IMR-90 (cell line): ENCODE measurements around the gene MAEA. TPM values are rescaled to one million over a fixed set of nuclear protein-coding genes. Genes with fewer than 3 reads are reported as not detected.

ENCODE experiments used
- ATAC-seq: fragments of 200-7000 bp; cut with Tn5 transposase; 2 replicates; pipeline ENCODE4 v1.9.1; 2020; ENCODE audit warnings: low read depth, mild to moderate bottlenecking, moderate library complexity
- BruUV-seq: library from RNA; stranded (reverse); fragments of 400-500 nt; replicated peaks from 2 replicates; lab custom pipeline; 2021; lab: Mats Ljungman, UMichigan
- CTCF ChIA-PET: fragments of 300-600 bp; formaldehyde crosslinking; extraction: SDS; loops from one replicate; lab custom pipeline; 2021; ENCODE audit warnings: antibody characterized with exemption; lab: Yijun Ruan, JAX
- POLR2A ChIA-PET: fragments of 300-600 bp; sonication (Branson Sonifier 250); formaldehyde crosslinking; loops from one replicate; lab custom pipeline; 2022; ENCODE audit warnings: antibody characterized with exemption; ENCODE audit not compliant: unreplicated experiment; lab: Charles Lee
- DNase-seq: peaks from one replicate; pipeline ENCODE4 v3.0.0; 2013
- H2AFZ ChIP-seq: replicated peaks from 2 replicates; pipeline ENCODE3; 2013; ENCODE audit warnings: low read length, mild to moderate bottlenecking; ENCODE audit not compliant: poor library complexity
- H2AK5ac ChIP-seq: 2 replicates; pipeline ENCODE4 v1.6.1; 2013; ENCODE audit warnings: low read depth, low read length, inconsistent platforms
- H2AK9ac ChIP-seq: replicated peaks from 2 replicates; pipeline ENCODE3; 2013; ENCODE audit warnings: mild to moderate bottlenecking, low read depth, low read length, moderate library complexity; ENCODE audit not compliant: poor library complexity
- H2BK120ac ChIP-seq: 2 replicates; pipeline ENCODE4 v1.6.1; 2013; ENCODE audit warnings: low read depth, low read length, inconsistent platforms
- H2BK15ac ChIP-seq: 3 replicates; pipeline ENCODE4 v1.6.1; 2013; ENCODE audit warnings: low read depth, low read length, inconsistent platforms
- H2BK20ac ChIP-seq: 2 replicates; pipeline ENCODE4 v1.6.1; 2013; ENCODE audit warnings: low read depth, mild to moderate bottlenecking, inconsistent platforms, low read length, moderate library complexity
- H2BK5ac ChIP-seq: 2 replicates; pipeline ENCODE4 v1.6.1; 2013; ENCODE audit warnings: mild to moderate bottlenecking, low read depth, low read length, inconsistent platforms; ENCODE audit not compliant: poor library complexity, severe bottlenecking
- H3K14ac ChIP-seq: replicated peaks from 2 replicates; pipeline ENCODE4 v1.6.1; 2013; ENCODE audit warnings: low read depth, low read length, inconsistent platforms
- H3K18ac ChIP-seq: 2 replicates; pipeline ENCODE4 v1.6.1; 2013; ENCODE audit warnings: low read depth, low read length, control low read depth
- H3K23ac ChIP-seq: 2 replicates; pipeline ENCODE4 v1.6.1; 2013; ENCODE audit warnings: low read depth, low read length, inconsistent platforms
- H3K27ac ChIP-seq: 2 replicates; pipeline ENCODE4 v1.5.1; 2013; ENCODE audit warnings: mild to moderate bottlenecking, control low read depth, low read length; ENCODE audit not compliant: insufficient read depth
- H3K27me3 ChIP-seq: 2 replicates; pipeline ENCODE4 v1.6.1; 2013; ENCODE audit warnings: low read length; ENCODE audit not compliant: control insufficient read depth, insufficient read depth
- H3K36me3 ChIP-seq: 2 replicates; pipeline ENCODE4 v1.6.1; 2013; ENCODE audit warnings: low read length, mixed read lengths; ENCODE audit not compliant: control insufficient read depth, insufficient read depth
- H3K4ac ChIP-seq: 2 replicates; pipeline ENCODE4 v1.6.1; 2013; ENCODE audit warnings: low read depth, low read length, inconsistent platforms
- H3K4me1 ChIP-seq: 2 replicates; pipeline ENCODE4 v1.6.1; 2013; ENCODE audit warnings: low read length, mixed read lengths; ENCODE audit not compliant: control insufficient read depth, insufficient read depth
- H3K4me2 ChIP-seq: 2 replicates; pipeline ENCODE4 v1.6.1; 2013; ENCODE audit warnings: low read depth, mild to moderate bottlenecking, control low read depth, low read length, moderate library complexity
- H3K4me3 ChIP-seq: 2 replicates; pipeline ENCODE4 v1.5.1; 2013; ENCODE audit warnings: low read depth, mild to moderate bottlenecking, control low read depth, low read length, moderate library complexity; ENCODE audit not compliant: insufficient read depth
- H3K56ac ChIP-seq: 2 replicates; pipeline ENCODE4 v1.6.1; 2013; ENCODE audit warnings: low read length, inconsistent platforms; ENCODE audit not compliant: insufficient read depth; ENCODE audit errors: extremely low read depth
- H3K79me1 ChIP-seq, 2 experiments: 2 replicates each; pipeline ENCODE4 v1.6.1; 2013; ENCODE audit warnings: low read length in 2 of 2, inconsistent platforms in 1 of 2, low read depth in 1 of 2
- H3K9ac ChIP-seq: 2 replicates; pipeline ENCODE4 v1.6.1; 2013; ENCODE audit warnings: low read depth, low read length, control low read depth
- H3K9me1 ChIP-seq: 2 replicates; pipeline ENCODE4 v1.6.1; 2013; ENCODE audit warnings: low read length, inconsistent platforms; ENCODE audit not compliant: insufficient read depth
- H3K9me3 ChIP-seq: 2 replicates; pipeline ENCODE4 v1.6.1; 2013; ENCODE audit warnings: low read length; ENCODE audit not compliant: control insufficient read depth, insufficient read depth
- H4K20me1 ChIP-seq: 2 replicates; pipeline ENCODE4 v1.6.1; 2013; ENCODE audit warnings: low read length, inconsistent platforms; ENCODE audit not compliant: insufficient read depth
- H4K5ac ChIP-seq: 2 replicates; pipeline ENCODE4 v1.6.1; 2013; ENCODE audit warnings: mild to moderate bottlenecking, low read depth, low read length, control low read depth
- H4K8ac ChIP-seq, 2 experiments: 2 replicates each; pipeline ENCODE4 v1.6.1; 2013; ENCODE audit warnings: low read depth in 2 of 2, low read length in 2 of 2, control low read depth in 1 of 2, inconsistent platforms in 1 of 2
- H4K91ac ChIP-seq: 2 replicates; pipeline ENCODE4 v1.6.1; 2013; ENCODE audit warnings: low read depth, low read length, inconsistent platforms; ENCODE audit not compliant: insufficient read depth
- BHLHE40 ChIP-seq: fragments of 150-350 bp; IDR thresholded peaks from 2 replicates; pipeline ENCODE4 v1.6.1; 2016; ENCODE audit warnings: mild to moderate bottlenecking, low read depth, low read length
- CEBPB ChIP-seq: IDR thresholded peaks from 2 replicates; pipeline ENCODE4 v1.6.1; 2012; ENCODE audit warnings: low read depth, low read length, improper control_type of control experiment
- CHD1 ChIP-seq: IDR thresholded peaks from 2 replicates; pipeline ENCODE4 v1.6.1; 2012; ENCODE audit warnings: low read depth, low read length, improper control_type of control experiment
- CTCF ChIP-seq: conservative IDR thresholded peaks from 2 replicates; pipeline ENCODE4 v1.5.1; 2012; ENCODE audit warnings: mild to moderate bottlenecking, low read depth, low read length, improper control_type of control experiment
- ELK1 ChIP-seq: fragments of 150-350 bp; IDR thresholded peaks from 2 replicates; pipeline ENCODE4 v1.6.1; 2016; ENCODE audit warnings: low read depth, mild to moderate bottlenecking, low read length, moderate library complexity, borderline replicate concordance
- FOS ChIP-seq: fragments of 150-350 bp; IDR thresholded peaks from 2 replicates; pipeline ENCODE4 v1.6.1; 2016; ENCODE audit warnings: low read depth, low read length
- MAFK ChIP-seq: IDR thresholded peaks from 2 replicates; pipeline ENCODE4 v1.6.1; 2012; ENCODE audit warnings: low read depth, low read length, improper control_type of control experiment
- MAZ ChIP-seq: IDR thresholded peaks from 2 replicates; pipeline ENCODE4 v1.6.1; 2012; ENCODE audit warnings: low read depth, mild to moderate bottlenecking, low read length, improper control_type of control experiment, moderate library complexity, borderline replicate concordance
- MXI1 ChIP-seq: IDR thresholded peaks from 2 replicates; pipeline ENCODE4 v1.6.1; 2012; ENCODE audit warnings: low read depth, mild to moderate bottlenecking, low read length, moderate library complexity, borderline replicate concordance
- NFE2L2 ChIP-seq: fragments of 150-350 bp; IDR thresholded peaks from 2 replicates; pipeline ENCODE4 v1.6.1; 2016; ENCODE audit warnings: low read depth, mild to moderate bottlenecking, low read length
- POLR2A ChIP-seq: IDR thresholded peaks from 2 replicates; pipeline ENCODE4 v1.6.1; 2012; ENCODE audit warnings: mild to moderate bottlenecking, low read depth, low read length
- RAD21 ChIP-seq: IDR thresholded peaks from 2 replicates; pipeline ENCODE4 v1.6.1; 2012; ENCODE audit warnings: low read length, improper control_type of control experiment
- RCOR1 ChIP-seq: IDR thresholded peaks from 2 replicates; pipeline ENCODE4 v1.6.1; 2012; ENCODE audit warnings: mild to moderate bottlenecking, low read length, improper control_type of control experiment; ENCODE audit not compliant: insufficient replicate concordance
- RFX5 ChIP-seq: IDR thresholded peaks from 2 replicates; pipeline ENCODE4 v1.8.0; 2012; ENCODE audit warnings: low read depth, mild to moderate bottlenecking, low read length, moderate library complexity
- SMC3 ChIP-seq: fragments of 150-350 bp; IDR thresholded peaks from 2 replicates; pipeline ENCODE4 v1.6.1; 2016; ENCODE audit warnings: low read depth, mild to moderate bottlenecking, antibody characterized with exemption, low read length, moderate library complexity
- USF2 ChIP-seq: fragments of 150-350 bp; IDR thresholded peaks from 2 replicates; pipeline ENCODE4 v1.6.1; 2017; ENCODE audit warnings: mild to moderate bottlenecking, antibody characterized with exemption, low read length, low read depth
- WGBS, 2 experiments: methylation state at CpG; one replicate each; pipeline versions ENCODE4 v1.1.5 to v1.1.7; 2013; ENCODE audit warnings: missing lambda C conversion rate in 2 of 2; ENCODE audit not compliant: insufficient read length in 1 of 2; ENCODE audit errors: extremely low coverage in 2 of 2; 5-methylcytosine and 5-hydroxymethylcytosine counted together
- dilution Hi-C: fragments of 300-500 bp; cut with HindIII; formaldehyde crosslinking; loops from one replicate; pipeline ENCODE4 v1.14.3; 2018; ENCODE audit warnings: low sequenced_read_pairs; ENCODE audit not compliant: unreplicated experiment
- in situ Hi-C: fragments of 300-500 bp; cut with MboI; formaldehyde crosslinking; loops from 3 replicates; pipeline ENCODE4 v1.14.3; 2019; ENCODE audit warnings: low sequenced_read_pairs, inconsistent platforms, mixed read lengths
- intact Hi-C: fragments of 100-400 bp; cut with micrococcal nuclease; formaldehyde crosslinking; loops from 2 replicates; pipeline ENCODE4 v1.10.0; 2022
- polyA plus RNA-seq, 3 experiments: library from polyadenylated mRNA; depleted of rRNA; stranded (reverse); fragments of >200 nt; gene quantifications; 2 replicates each; pipeline ENCODE4 v1.2.3, GENCODE V29; 2012; ENCODE audit warnings: low replicate concordance in 1 of 3
- total RNA-seq: library from RNA; depleted of rRNA; stranded (reverse); fragments of >200 nt; gene quantifications from 2 replicates; pipeline ENCODE4 v1.2.3, GENCODE V29; 2012

The MAEA gene
- total and polyA plus RNA-seq, 2 of the 4 experiments (the other 2 are of a cell fraction) = 61.5 to 108 TPM

GRCh38 chr4:1258457-1258856 is 31.2 kb upstream of the MAEA start:
- no peak overlapping the region for H3K23ac ChIP-seq
- ATAC-seq = no peak
- no peak overlapping the region for H3K4me3 ChIP-seq
- no peak overlapping the region for H3K4me2 ChIP-seq
- no CpG with 5 or more reads among the region's 2 CpGs for WGBS, 2 experiments
- H2BK20ac ChIP-seq = no peak overlapping the region
- ChIA-PET POLR2A (no interaction called here), CTCF (interaction anchor here (1.1 kb wide), 1 partner anchor 10 kb away, joined by 3 read pairs; no protein-coding TSS in a partner anchor)
- intact Hi-C loops = no loop called here
- no TSS peak for BruUV-seq
- no peak overlapping the region for H3K18ac ChIP-seq
- no peak for DNase-seq
- H3K4me1 ChIP-seq = no peaks in the 10 kb centered on the region
- dilution Hi-C loops = no loop called here
- H3K9ac ChIP-seq = no peak overlapping the region
- no peak overlapping the region for H2BK15ac ChIP-seq
- no peaks in the 10 kb centered on the region for H3K27me3 ChIP-seq
- no peak overlapping the region for H3K4ac ChIP-seq
- no peak overlapping the region for H2AFZ ChIP-seq
- no peak overlapping the region for H2BK120ac ChIP-seq
- TF ChIP-seq CEBPB = no peak
- TF ChIP-seq USF2 = no peak
- TF ChIP-seq POLR2A = no peak
- no peak for TF ChIP-seq BHLHE40
- TF ChIP-seq RCOR1 = no peak
- TF ChIP-seq SMC3 = no peak
- TF ChIP-seq MAFK = no peak
- TF ChIP-seq MAZ = no peak
- TF ChIP-seq RAD21 = no peak
- TF ChIP-seq NFE2L2 = no peak
- TF ChIP-seq CHD1 = no peak
- no peak for TF ChIP-seq FOS
- no peak for TF ChIP-seq CTCF
- no peak for TF ChIP-seq MXI1
- TF ChIP-seq RFX5 = no peak
- TF ChIP-seq ELK1 = no peak
- H4K8ac ChIP-seq = no peak overlapping the region
- in situ Hi-C loops = no loop called here
- H3K9me1 ChIP-seq = no peaks in the 10 kb centered on the region
- H3K79me1 ChIP-seq = no peaks in the 10 kb centered on the region; a peak in 1 of 4 replicates
- no peak overlapping the region for H4K5ac ChIP-seq
- H4K20me1 ChIP-seq = no peaks in the 10 kb centered on the region
- no peak overlapping the region for H3K27ac ChIP-seq
- H2AK9ac ChIP-seq = no peak overlapping the region
- H3K36me3 ChIP-seq = no peaks in the 10 kb centered on the region
- H4K91ac ChIP-seq = no peak overlapping the region
- no peak overlapping the region for H2AK5ac ChIP-seq
- no peak overlapping the region for H3K14ac ChIP-seq
- peaks cover 19% of the 10 kb centered on the region for H3K9me3 ChIP-seq
- no peak overlapping the region for H3K56ac ChIP-seq
- H2BK5ac ChIP-seq = no peak overlapping the region
